ENCODE results near the gene OR6B1.

The OR6B1 gene

DNA sequence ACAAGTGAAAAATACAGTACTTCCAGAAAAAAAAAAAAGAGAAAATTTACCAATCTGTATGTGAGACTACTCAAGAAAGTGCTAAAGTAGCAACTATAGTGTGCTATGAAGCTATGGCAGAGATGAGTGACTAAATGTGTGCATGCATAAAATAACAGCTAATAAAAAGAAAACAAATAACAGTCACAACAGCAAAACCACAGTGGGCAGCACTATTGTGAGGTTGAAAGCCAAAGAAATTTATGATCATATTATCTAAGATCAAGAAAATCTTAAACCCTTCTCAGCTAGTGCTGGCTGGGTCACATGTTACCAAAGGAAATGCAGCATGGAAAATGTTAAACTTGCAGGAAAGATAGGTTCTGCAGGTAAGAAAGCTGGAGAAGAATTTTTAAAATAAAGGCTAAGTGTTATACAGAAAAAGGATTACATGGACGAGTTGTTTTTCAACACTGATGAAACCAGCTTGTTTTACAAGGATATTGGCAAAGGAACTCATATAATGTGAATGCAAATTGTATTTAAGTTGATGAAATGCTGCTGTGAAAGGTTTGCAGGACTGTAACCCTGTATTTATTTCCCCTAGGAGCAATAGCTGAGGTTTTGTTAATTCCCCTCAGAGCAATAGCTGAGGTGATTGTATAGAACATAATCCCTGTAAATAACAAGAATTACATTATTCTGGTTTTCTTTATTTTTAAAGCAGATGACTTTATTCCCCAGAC lies 33.0 kb downstream of the OR6B1 start:
- Histone ChIP-seq H3K4me1 (ENCODE audit: control insufficient read depth, low read length) (no peaks in the 10 kb centered on the region), H3K36me3 (ENCODE audit: control insufficient read depth, low read length) (no peaks in the 10 kb centered on the region), H3K27ac (ENCODE audit: low read depth, low read length) (no peak overlapping the region), H3F3A (ENCODE audit: control insufficient read depth, insufficient read depth) (no peaks in the 10 kb centered on the region), H3K4me3 (ENCODE audit: low read length) (no peak overlapping the region), H3K27me3 (ENCODE audit: control insufficient read depth, low read length) (no peaks in the 10 kb centered on the region), H4K20me1 (ENCODE audit: control insufficient read depth, insufficient read depth, low read depth, low read length) (no peaks in the 10 kb centered on the region), H3K4me2 (ENCODE audit: low read length) (no peak overlapping the region), H3K9me3 (ENCODE audit: control insufficient read depth, insufficient read depth, low read length) (no peaks in the 10 kb centered on the region), H3K79me2 (ENCODE audit: control insufficient read depth, low read length) (no peaks in the 10 kb centered on the region), H3K9me2 (replicated peaks; ENCODE audit: control insufficient read depth, low read length) (no peaks in the 10 kb centered on the region)
- TF ChIP-seq EZH2phosphoT487 (IDR thresholded peaks at IDR 0.05; ENCODE audit: borderline replicate concordance, low read length) = no peak
- TF ChIP-seq, protein P1, sequence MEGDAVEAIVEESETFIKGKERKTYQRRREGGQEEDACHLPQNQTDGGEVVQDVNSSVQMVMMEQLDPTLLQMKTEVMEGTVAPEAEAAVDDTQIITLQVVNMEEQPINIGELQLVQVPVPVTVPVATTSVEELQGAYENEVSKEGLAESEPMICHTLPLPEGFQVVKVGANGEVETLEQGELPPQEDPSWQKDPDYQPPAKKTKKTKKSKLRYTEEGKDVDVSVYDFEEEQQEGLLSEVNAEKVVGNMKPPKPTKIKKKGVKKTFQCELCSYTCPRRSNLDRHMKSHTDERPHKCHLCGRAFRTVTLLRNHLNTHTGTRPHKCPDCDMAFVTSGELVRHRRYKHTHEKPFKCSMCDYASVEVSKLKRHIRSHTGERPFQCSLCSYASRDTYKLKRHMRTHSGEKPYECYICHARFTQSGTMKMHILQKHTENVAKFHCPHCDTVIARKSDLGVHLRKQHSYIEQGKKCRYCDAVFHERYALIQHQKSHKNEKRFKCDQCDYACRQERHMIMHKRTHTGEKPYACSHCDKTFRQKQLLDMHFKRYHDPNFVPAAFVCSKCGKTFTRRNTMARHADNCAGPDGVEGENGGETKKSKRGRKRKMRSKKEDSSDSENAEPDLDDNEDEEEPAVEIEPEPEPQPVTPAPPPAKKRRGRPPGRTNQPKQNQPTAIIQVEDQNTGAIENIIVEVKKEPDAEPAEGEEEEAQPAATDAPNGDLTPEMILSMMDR (IDR thresholded peaks at IDR 0.05; ENCODE audit: low read depth, low read length, poor library complexity, severe bottlenecking) = no peak

DNA sequence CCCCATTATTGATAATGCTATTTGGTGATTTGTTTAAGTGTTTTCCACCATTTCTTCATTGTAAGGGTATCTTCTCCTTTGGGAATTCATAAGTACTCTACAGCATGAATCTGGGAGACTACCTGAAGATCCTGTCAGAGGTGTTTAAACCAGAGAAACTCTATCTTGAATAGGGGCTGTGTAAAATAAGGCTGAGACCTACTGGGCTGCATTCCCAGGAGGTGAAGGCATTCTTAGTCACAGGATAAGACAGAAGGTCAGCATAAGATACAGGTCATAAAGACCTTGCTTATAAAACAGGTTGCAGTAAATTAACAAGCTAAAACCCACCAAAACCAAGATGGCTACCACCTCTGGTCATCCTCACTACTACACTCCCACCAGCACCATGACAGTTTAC lies 35.3 kb downstream of the OR6B1 start:
- no peak overlapping the region for H3K4me2 ChIP-seq (ENCODE audit: low read length)

DNA sequence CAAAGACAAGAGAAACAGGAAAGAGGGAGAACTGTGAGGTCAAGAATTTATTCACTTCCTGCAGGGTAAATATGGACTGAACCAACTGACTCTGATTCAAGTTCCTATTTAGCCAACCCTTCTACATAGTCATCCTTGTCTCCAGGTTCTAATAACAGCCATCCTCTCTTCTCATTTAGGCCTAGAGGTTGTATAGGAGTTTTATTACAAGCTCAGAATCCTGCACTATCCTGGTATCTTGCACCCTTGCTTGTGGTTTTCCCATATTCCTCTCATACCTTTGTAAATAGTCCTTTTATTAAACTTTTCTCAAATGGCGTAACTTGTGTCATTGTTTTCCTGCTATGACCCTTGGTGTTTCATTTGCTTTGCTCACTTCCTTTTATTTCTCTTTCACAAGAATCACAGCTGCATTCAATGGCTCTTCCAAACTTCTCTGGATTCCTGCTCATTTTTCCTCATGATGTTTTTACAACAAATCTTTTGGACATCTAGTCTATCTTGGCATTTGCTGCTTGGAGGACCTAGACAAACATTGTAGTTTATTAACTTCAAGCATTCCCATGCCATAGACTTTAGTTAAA lies 36.3 kb downstream of the OR6B1 start:
- no peak for TF ChIP-seq EZH2phosphoT487 (IDR thresholded peaks at IDR 0.05; ENCODE audit: borderline replicate concordance, low read length)
- TF ChIP-seq, protein P1 (IDR thresholded peaks at IDR 0.05; ENCODE audit: low read depth, low read length, poor library complexity, severe bottlenecking) = no peak
- no peaks in the 10 kb centered on the region for H3K27me3 ChIP-seq (ENCODE audit: control insufficient read depth, low read length)
- no peaks in the 10 kb centered on the region for H3K4me1 ChIP-seq (ENCODE audit: control insufficient read depth, low read length)
- no peak overlapping the region for H3K27ac ChIP-seq (ENCODE audit: low read depth, low read length)
- no peaks in the 10 kb centered on the region for H3K36me3 ChIP-seq (ENCODE audit: control insufficient read depth, low read length)
- H3K9me2 ChIP-seq (replicated peaks; ENCODE audit: control insufficient read depth, low read length) = no peaks in the 10 kb centered on the region
- no peaks in the 10 kb centered on the region for H3F3A ChIP-seq (ENCODE audit: control insufficient read depth, insufficient read depth)
- no peak overlapping the region for H3K4me3 ChIP-seq (ENCODE audit: low read length)
- no peaks in the 10 kb centered on the region for H3K79me2 ChIP-seq (ENCODE audit: control insufficient read depth, low read length)
- no peaks in the 10 kb centered on the region for H3K9me3 ChIP-seq (ENCODE audit: control insufficient read depth, insufficient read depth, low read length)
- H3K4me2 ChIP-seq (ENCODE audit: low read length) = no peak overlapping the region
- H4K20me1 ChIP-seq (ENCODE audit: control insufficient read depth, insufficient read depth, low read depth, low read length) = no peaks in the 10 kb centered on the region

More for the DNA sequence above, 35.3 kb downstream of the OR6B1 start:
- H3K27me3 ChIP-seq (ENCODE audit: control insufficient read depth, low read length) = no peaks in the 10 kb centered on the region
- no peaks in the 10 kb centered on the region for H3K9me2 ChIP-seq (replicated peaks; ENCODE audit: control insufficient read depth, low read length)
- H3K4me1 ChIP-seq (ENCODE audit: control insufficient read depth, low read length) = no peaks in the 10 kb centered on the region
- no peaks in the 10 kb centered on the region for H4K20me1 ChIP-seq (ENCODE audit: control insufficient read depth, insufficient read depth, low read depth, low read length)
- no peak for TF ChIP-seq EZH2phosphoT487 (IDR thresholded peaks at IDR 0.05; ENCODE audit: borderline replicate concordance, low read length)
- TF ChIP-seq, protein P1 (IDR thresholded peaks at IDR 0.05; ENCODE audit: low read depth, low read length, poor library complexity, severe bottlenecking) = no peak
- no peak overlapping the region for H3K4me3 ChIP-seq (ENCODE audit: low read length)
- H3K36me3 ChIP-seq (ENCODE audit: control insufficient read depth, low read length) = no peaks in the 10 kb centered on the region
- H3K9me3 ChIP-seq (ENCODE audit: control insufficient read depth, insufficient read depth, low read length) = no peaks in the 10 kb centered on the region
- no peaks in the 10 kb centered on the region for H3F3A ChIP-seq (ENCODE audit: control insufficient read depth, insufficient read depth)
- no peaks in the 10 kb centered on the region for H3K79me2 ChIP-seq (ENCODE audit: control insufficient read depth, low read length)
- H3K27ac ChIP-seq (ENCODE audit: low read depth, low read length) = no peak overlapping the region

Measured in DOHH2 (cell line).